CD8-positive, alpha-beta memory T cell (primary cell): ENCODE data around the gene ZNRF1. TPM values are rescaled to one million over a fixed set of nuclear protein-coding genes. Genes with fewer than 3 reads are reported as not detected.

Source experiments
- CTCF ChIA-PET: fragments of 350-600 bp; sonication (Branson Sonifier 250); formaldehyde crosslinking; loops from one replicate; lab custom pipeline; 2021; ENCODE audit warnings: antibody characterized with exemption; lab: Charles Lee
- POLR2A ChIA-PET: fragments of 350-600 bp; sonication (Branson Sonifier 250); formaldehyde crosslinking; loops from one replicate; lab custom pipeline; 2021; ENCODE audit warnings: antibody characterized with exemption; lab: Charles Lee
- DNase-seq, 5 donors: peaks; one replicate each; pipeline versions ENCODE4 v3.0.0 to v3.0.0-alpha.2; 2020 to 2022; ENCODE audit warnings: mixed read lengths in 1 of 5
- H3K27ac ChIP-seq: one replicate; pipeline ENCODE4 v1.7.0; 2013; ENCODE audit warnings: low read depth, mild to moderate bottlenecking, low read length, moderate library complexity
- H3K27me3 ChIP-seq: 2 replicates; pipeline ENCODE4 v1.7.0; 2013; ENCODE audit warnings: low read length, mild to moderate bottlenecking; ENCODE audit not compliant: insufficient read depth, poor library complexity, severe bottlenecking
- H3K36me3 ChIP-seq: 2 replicates; pipeline ENCODE4 v1.7.0; 2013; ENCODE audit warnings: mild to moderate bottlenecking, low read length, moderate library complexity; ENCODE audit not compliant: insufficient read depth
- H3K4me1 ChIP-seq: 2 replicates; pipeline ENCODE4 v1.7.0; 2013; ENCODE audit warnings: mild to moderate bottlenecking, low read length, moderate library complexity; ENCODE audit not compliant: insufficient read depth
- H3K4me3 ChIP-seq: 2 replicates; pipeline ENCODE4 v1.7.0; 2013; ENCODE audit warnings: mild to moderate bottlenecking, low read length
- H3K9me3 ChIP-seq: 2 replicates; pipeline ENCODE4 v1.7.0; 2013; ENCODE audit warnings: mild to moderate bottlenecking, low read length
- H3K27ac Mint-ChIP-seq, 8 donors: one replicate each; pipeline ENCODE4 v1.8.0; 2020 to 2021; ENCODE audit warnings: mixed read lengths in 8 of 8, mild to moderate bottlenecking in 6 of 8, inconsistent platforms in 3 of 8, moderate library complexity in 3 of 8
- H3K27me3 Mint-ChIP-seq, 2 donors: one replicate each; pipeline ENCODE4 v1.8.0; 2020 to 2021; ENCODE audit warnings: mixed read lengths in 2 of 2, mild to moderate bottlenecking in 1 of 2, moderate library complexity in 1 of 2
- H3K36me3 Mint-ChIP-seq, 3 donors: one replicate each; pipeline ENCODE4 v1.8.0; 2020 to 2021; ENCODE audit warnings: mixed read lengths in 3 of 3, inconsistent platforms in 1 of 3, mild to moderate bottlenecking in 1 of 3
- H3K4me1 Mint-ChIP-seq, 3 donors: one replicate each; pipeline ENCODE4 v1.8.0; 2020 to 2021; ENCODE audit warnings: mixed read lengths in 3 of 3, inconsistent platforms in 1 of 3, mild to moderate bottlenecking in 1 of 3
- H3K4me3 Mint-ChIP-seq, 7 donors: one replicate each; pipeline ENCODE4 v1.8.0; 2020 to 2021; ENCODE audit warnings: mixed read lengths in 7 of 7, mild to moderate bottlenecking in 6 of 7, moderate library complexity in 4 of 7, inconsistent platforms in 2 of 7
- H3K9me3 Mint-ChIP-seq, 5 donors: one replicate each; pipeline ENCODE4 v1.8.0; 2020 to 2022; ENCODE audit warnings: mixed read lengths in 5 of 5, mild to moderate bottlenecking in 3 of 5, moderate library complexity in 2 of 5, inconsistent platforms in 1 of 5
- polyA plus RNA-seq: library from polyadenylated mRNA; unstranded; fragments of 300-500 nt; fragmentation: Illumina TruSeq; gene quantifications from one replicate; pipeline ENCODE4 v1.2.3, GENCODE V29; 2021
- total RNA-seq, 2 experiments: library from RNA; stranded (reverse); gene quantifications; one replicate each; pipeline ENCODE4 v1.2.3, GENCODE V29; 2021

The ZNRF1 gene
- total and polyA plus RNA-seq, 3 experiments from 2014 or later, result 2.2 to 14.1 (median 10.8) TPM

DNA sequence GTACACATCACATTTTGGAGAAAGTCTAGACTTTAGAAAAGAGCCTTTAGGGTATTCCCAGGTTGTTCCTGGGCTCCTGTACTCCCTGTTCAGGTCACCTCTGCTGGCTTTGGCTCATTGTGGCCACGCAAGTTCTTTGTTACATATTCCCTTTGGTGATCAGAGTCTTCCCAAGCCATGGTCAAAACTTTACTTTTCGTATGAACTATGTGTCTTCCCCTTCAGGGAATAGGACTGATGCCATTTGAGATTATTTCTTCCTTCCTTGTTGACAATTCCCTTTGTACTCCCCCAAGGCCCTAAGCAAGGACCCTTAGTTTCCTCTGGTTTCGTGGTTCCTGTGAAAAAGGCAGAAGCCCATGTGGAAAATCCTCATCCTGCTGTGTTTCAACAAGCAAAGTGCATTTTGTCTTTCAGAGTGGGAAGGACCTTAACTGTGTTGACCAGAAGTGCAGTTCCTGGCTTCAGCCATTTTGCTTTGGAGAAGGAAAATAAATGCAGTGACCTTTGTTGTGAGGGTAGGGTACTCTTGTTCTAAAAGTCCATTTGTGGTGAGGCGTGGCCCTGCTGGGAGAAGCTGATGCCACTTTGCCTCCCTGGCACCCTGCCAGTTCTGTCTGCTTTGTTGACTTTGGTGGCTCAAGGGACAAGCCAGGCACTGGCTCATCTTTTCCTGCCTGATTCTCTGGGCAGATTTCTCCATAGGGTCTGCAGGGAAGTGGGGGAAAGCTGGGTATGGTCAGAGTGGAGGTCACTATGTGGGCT is 55.1 kb downstream of the ZNRF1 start:
- Mint-ChIP-seq H3K27ac (peak overlapping the region in 3 of 8 donors; percentile 24 to 52 (median 41)), H3K4me3 (no peak overlapping the region), H3K36me3 (peaks cover 0 to 1% (median 0%) of the 10 kb centered on the region in 3 donors), H3K9me3 (no peaks in the 10 kb centered on the region), H3K4me1 (peaks cover 0 to 5% (median 4%) of the 10 kb centered on the region in 3 donors), H3K27me3 (no peaks in the 10 kb centered on the region)
- Histone ChIP-seq H3K36me3 (no peaks in the 10 kb centered on the region), H3K4me3 (no peak overlapping the region), H3K9me3 (no peaks in the 10 kb centered on the region), H3K27me3 (no peaks in the 10 kb centered on the region), H3K27ac (no peak overlapping the region), H3K4me1 (no peaks in the 10 kb centered on the region)
- CTCF ChIA-PET, result interaction anchor here (1.0 to 1.4 kb wide), 2 partner anchors 21 to 57 kb away, joined by 3 to 7 read pairs; no protein-coding TSS in a partner anchor
- DNase-seq, result no peak
- POLR2A ChIA-PET, result no interaction called here

GRCh38 chr16:75054556-75054947 is 55.7 kb downstream of the ZNRF1 start:
- CTCF ChIA-PET, result interaction anchor here (1.0 kb wide), 1 partner anchor 20 kb away, joined by 3 read pairs; no protein-coding TSS in a partner anchor
- H3K9me3 ChIP-seq, result no peaks in the 10 kb centered on the region
- H3K4me3 ChIP-seq, result no peak overlapping the region
- no peak for DNase-seq
- no peak overlapping the region for H3K27ac ChIP-seq
- H3K4me3 Mint-ChIP-seq, result no peak overlapping the region
- no peaks in the 10 kb centered on the region for H3K27me3 ChIP-seq
- H3K36me3 Mint-ChIP-seq, result peaks cover 0 to 1% (median 0%) of the 10 kb centered on the region in 3 donors
- no peaks in the 10 kb centered on the region for H3K27me3 Mint-ChIP-seq
- peaks cover 0 to 5% (median 4%) of the 10 kb centered on the region in 3 donors for H3K4me1 Mint-ChIP-seq
- peak overlapping the region in 3 of 8 donors; percentile 24 to 69 (median 24) for H3K27ac Mint-ChIP-seq
- H3K4me1 ChIP-seq, result no peaks in the 10 kb centered on the region
- no peaks in the 10 kb centered on the region for H3K9me3 Mint-ChIP-seq
- no peaks in the 10 kb centered on the region for H3K36me3 ChIP-seq
- POLR2A ChIA-PET, result no interaction called here

DNA sequence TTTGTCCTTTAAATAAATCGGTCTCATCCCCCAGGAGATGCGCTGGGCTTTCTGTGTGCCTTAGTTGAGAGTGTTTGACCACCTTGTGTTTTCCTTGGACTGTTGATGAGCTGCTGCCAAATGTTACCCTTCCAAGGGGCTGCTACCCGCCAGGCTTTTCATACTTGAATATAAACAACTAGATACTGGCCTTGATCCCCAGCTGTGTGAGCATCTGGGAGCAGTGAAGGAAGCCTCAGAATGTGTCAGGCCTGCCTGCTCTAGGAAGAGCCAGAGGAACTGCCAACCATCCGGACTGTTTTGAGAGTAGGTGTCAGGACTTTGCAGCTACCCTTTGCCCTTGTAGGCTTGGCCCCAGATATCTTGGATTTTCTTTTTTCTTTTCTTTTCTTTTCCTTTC is 60.0 kb downstream of the ZNRF1 start:
- H3K27ac Mint-ChIP-seq, result peak overlapping the region in 2 of 8 donors; percentile 31 to 47
- peaks cover 10% of the 10 kb centered on the region for H3K4me1 ChIP-seq
- H3K4me3 ChIP-seq, result no peak overlapping the region
- peaks cover 0 to 1% (median 0%) of the 10 kb centered on the region in 3 donors for H3K36me3 Mint-ChIP-seq
- H3K9me3 Mint-ChIP-seq, result no peaks in the 10 kb centered on the region
- H3K4me3 Mint-ChIP-seq, result no peak overlapping the region
- H3K36me3 ChIP-seq, result no peaks in the 10 kb centered on the region
- no peak for DNase-seq
- no peaks in the 10 kb centered on the region for H3K27me3 Mint-ChIP-seq
- no peaks in the 10 kb centered on the region for H3K9me3 ChIP-seq
- POLR2A ChIA-PET, result no interaction called here
- peaks cover 6 to 12% (median 12%) of the 10 kb centered on the region in 3 donors for H3K4me1 Mint-ChIP-seq
- CTCF ChIA-PET, result no interaction called here
- H3K27me3 ChIP-seq, result no peaks in the 10 kb centered on the region
- H3K27ac ChIP-seq, result no peak overlapping the region

DNA sequence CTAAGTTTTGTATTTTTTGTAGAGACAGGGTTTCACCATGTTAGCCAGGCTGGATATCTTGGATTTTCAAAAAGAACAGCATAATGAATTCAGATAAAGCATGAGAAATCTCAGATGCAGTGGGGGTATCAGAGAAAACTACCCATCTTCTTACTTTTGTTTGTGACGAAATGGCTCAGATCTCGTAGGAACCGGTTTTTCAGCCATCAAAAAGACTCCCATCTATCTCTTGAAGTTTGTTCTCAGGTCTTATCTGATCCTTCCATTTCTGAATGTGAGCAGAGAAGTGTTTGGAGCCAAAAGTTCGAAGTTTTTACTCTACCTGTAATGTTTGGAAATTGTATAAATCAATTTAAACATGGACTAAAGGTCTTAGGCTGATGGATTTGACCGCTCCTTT is 60.6 kb downstream of the ZNRF1 start:
- no peak for DNase-seq
- Histone ChIP-seq H3K4me3 (no peak overlapping the region), H3K4me1 (peaks cover 16% of the 10 kb centered on the region), H3K27ac (no peak overlapping the region), H3K9me3 (no peaks in the 10 kb centered on the region), H3K36me3 (no peaks in the 10 kb centered on the region), H3K27me3 (no peaks in the 10 kb centered on the region)
- ChIA-PET POLR2A (no interaction called here), CTCF (no interaction called here)
- H3K27ac Mint-ChIP-seq, result no peak overlapping the region
- peaks cover 0 to 1% (median 0%) of the 10 kb centered on the region in 3 donors for H3K36me3 Mint-ChIP-seq
- H3K4me3 Mint-ChIP-seq, result no peak overlapping the region
- H3K9me3 Mint-ChIP-seq, result no peaks in the 10 kb centered on the region
- H3K4me1 Mint-ChIP-seq, result peaks cover 7 to 14% (median 14%) of the 10 kb centered on the region in 3 donors
- no peaks in the 10 kb centered on the region for H3K27me3 Mint-ChIP-seq

GRCh38 chr16:75060723-75061122 is 61.9 kb downstream of the ZNRF1 start:
- H3K36me3 Mint-ChIP-seq, result peaks cover 0 to 1% (median 0%) of the 10 kb centered on the region in 3 donors
- no peaks in the 10 kb centered on the region for H3K9me3 Mint-ChIP-seq
- Histone ChIP-seq H3K4me3 (no peak overlapping the region), H3K4me1 (peaks cover 22% of the 10 kb centered on the region), H3K36me3 (no peaks in the 10 kb centered on the region), H3K27ac (no peak overlapping the region), H3K9me3 (no peaks in the 10 kb centered on the region), H3K27me3 (no peaks in the 10 kb centered on the region)
- no peak overlapping the region for H3K4me3 Mint-ChIP-seq
- H3K27me3 Mint-ChIP-seq, result no peaks in the 10 kb centered on the region
- H3K27ac Mint-ChIP-seq, result no peak overlapping the region
- H3K4me1 Mint-ChIP-seq, result peaks cover 20 to 27% (median 24%) of the 10 kb centered on the region in 3 donors
- DNase-seq, result no peak
- ChIA-PET CTCF (interaction anchor here (0.7 to 0.9 kb wide), 2 partner anchors 16 to 50 kb away, joined by 3 read pairs; no protein-coding TSS in a partner anchor), POLR2A (interaction anchor here (0.7 kb wide), 1 partner anchor 61 kb away, joined by 6 read pairs; no protein-coding TSS in a partner anchor)

GRCh38 chr16:75061669-75062068 is 62.8 kb downstream of the ZNRF1 start:
- DNase-seq, result no peak
- no peaks in the 10 kb centered on the region for H3K27me3 Mint-ChIP-seq
- ChIA-PET POLR2A (no interaction called here), CTCF (no interaction called here)
- no peaks in the 10 kb centered on the region for H3K9me3 Mint-ChIP-seq
- Histone ChIP-seq H3K27me3 (no peaks in the 10 kb centered on the region), H3K9me3 (no peaks in the 10 kb centered on the region), H3K4me1 (peaks cover 22% of the 10 kb centered on the region), H3K4me3 (no peak overlapping the region), H3K36me3 (no peaks in the 10 kb centered on the region), H3K27ac (peak overlapping the region; percentile 28)
- peaks cover 0 to 1% (median 0%) of the 10 kb centered on the region in 3 donors for H3K36me3 Mint-ChIP-seq
- no peak overlapping the region for H3K4me3 Mint-ChIP-seq
- no peak overlapping the region for H3K27ac Mint-ChIP-seq
- peaks cover 22 to 32% (median 26%) of the 10 kb centered on the region in 3 donors for H3K4me1 Mint-ChIP-seq

GRCh38 chr16:75062135-75062975 is 63.5 kb downstream of the ZNRF1 start:
- Mint-ChIP-seq H3K9me3 (no peaks in the 10 kb centered on the region), H3K36me3 (no peaks in the 10 kb centered on the region), H3K4me1 (peaks cover 25 to 36% (median 26%) of the 10 kb centered on the region in 3 donors), H3K27ac (peak overlapping the region in 1 of 8 donors; percentile 69), H3K4me3 (peak overlapping the region in 1 of 7 donors; percentile 38), H3K27me3 (no peaks in the 10 kb centered on the region)
- Histone ChIP-seq H3K4me1 (peaks cover 22% of the 10 kb centered on the region), H3K9me3 (no peaks in the 10 kb centered on the region), H3K36me3 (no peaks in the 10 kb centered on the region), H3K27ac (peak overlapping the region; percentile 50), H3K27me3 (no peaks in the 10 kb centered on the region), H3K4me3 (no peak overlapping the region)
- ChIA-PET POLR2A (no interaction called here), CTCF (interaction anchor here (1.2 kb wide), 1 partner anchor 10 kb away, joined by 3 read pairs; no protein-coding TSS in a partner anchor)
- DNase-seq, result no peak
